GM18951 (cell line): ENCODE measurements around the gene ASB10.

Source experiments
- POLR2A ChIP-seq: IDR thresholded peaks from 4 replicates; pipeline ENCODE4 v1.6.1; 2011; ENCODE audit warnings: mild to moderate bottlenecking; ENCODE audit not compliant: insufficient read length, insufficient read depth; ENCODE audit errors: extremely low read depth
- in situ Hi-C: fragments of 300-500 bp; cut with MboI; formaldehyde crosslinking; loops from one replicate; pipeline ENCODE4 v1.12.0; 2022; ENCODE audit warnings: low sequenced_read_pairs, mixed read lengths, inconsistent platforms; ENCODE audit not compliant: unreplicated experiment

Gene ASB10

DNA sequence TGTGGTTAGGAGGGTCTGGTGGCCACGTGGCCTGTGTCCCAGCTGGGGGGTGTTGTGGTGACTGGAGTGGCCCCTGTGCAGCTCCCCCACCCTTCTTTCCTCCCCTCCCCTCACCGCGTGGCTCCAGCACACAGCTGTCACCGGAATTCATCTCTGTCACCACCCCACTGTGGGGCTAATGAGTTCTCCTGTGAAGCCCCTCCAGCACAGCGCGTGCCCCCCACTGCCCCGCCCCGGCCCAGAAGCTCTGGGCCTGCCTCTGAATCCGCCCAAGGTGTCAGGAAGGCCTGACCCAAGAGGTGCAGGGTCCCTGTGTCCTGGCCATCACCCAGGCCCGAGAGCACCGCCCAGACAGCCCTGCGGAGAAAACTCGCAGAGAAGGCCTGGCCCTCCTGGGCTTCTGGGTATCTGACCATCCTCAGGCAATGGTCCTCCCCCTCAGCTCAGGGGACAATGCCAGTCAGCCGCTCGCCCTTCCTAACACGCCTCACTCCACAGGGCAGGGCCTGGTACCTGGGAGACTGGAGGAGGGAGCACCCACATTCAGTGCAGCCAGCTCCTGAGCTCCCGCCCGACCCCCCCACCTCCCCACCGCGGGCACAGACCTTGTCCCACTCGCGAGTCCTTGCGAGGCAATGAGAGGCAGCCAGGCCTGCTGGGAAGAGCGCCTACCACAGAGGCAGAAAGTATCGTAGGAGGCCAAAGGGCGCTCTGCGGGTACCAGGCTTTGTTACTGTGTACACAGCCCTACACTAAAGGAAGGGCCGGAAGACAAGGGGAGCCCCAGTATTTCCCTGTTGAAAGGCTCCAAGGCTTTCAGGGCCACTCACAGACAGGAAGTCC, 57.7 kb downstream of the ASB10 start:
- in situ Hi-C loops, result no loop called here
- no peak for TF ChIP-seq POLR2A

DNA sequence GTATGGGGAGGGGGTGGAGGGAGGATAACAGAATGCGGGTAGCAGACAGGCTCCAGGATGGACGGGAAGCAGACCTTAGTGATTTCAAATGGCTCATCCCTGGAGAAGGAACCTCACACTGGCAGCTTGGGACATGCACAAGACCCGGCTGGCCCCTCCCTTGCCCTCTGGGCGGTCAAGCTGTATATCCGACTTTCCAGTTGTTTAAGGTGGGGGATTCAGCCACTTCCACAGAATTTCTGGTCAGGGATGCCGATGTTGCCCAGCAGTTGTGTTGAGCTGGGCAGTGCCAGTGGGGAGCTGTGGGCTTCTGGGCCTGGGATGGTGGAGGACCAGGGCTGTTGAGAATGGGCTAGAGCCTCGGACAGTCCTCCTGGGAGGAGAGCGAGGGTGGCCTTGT, 58.3 kb downstream of the ASB10 start:
- no peak for TF ChIP-seq POLR2A
- in situ Hi-C loops, result no loop called here

DNA sequence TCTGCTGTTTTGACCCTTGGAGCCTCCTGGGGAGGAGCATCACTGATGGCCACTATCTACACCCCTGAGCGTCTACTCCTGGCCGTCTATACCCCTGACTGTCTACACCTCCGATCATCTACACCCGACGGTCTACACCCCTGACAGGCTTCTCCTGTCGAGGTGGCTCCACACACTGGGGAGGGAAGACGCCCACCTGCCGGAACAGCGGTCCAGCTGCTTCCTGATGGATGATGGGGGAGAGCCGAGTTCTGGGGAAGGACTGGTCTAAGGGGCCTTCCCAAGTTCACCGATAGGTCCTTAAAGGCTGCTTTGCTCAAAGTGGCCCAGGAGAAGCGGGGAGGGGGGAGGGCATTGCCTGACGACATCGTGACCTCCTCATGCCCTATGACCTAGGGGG, 58.9 kb downstream of the ASB10 start:
- in situ Hi-C loops, result no loop called here
- no peak for TF ChIP-seq POLR2A

DNA sequence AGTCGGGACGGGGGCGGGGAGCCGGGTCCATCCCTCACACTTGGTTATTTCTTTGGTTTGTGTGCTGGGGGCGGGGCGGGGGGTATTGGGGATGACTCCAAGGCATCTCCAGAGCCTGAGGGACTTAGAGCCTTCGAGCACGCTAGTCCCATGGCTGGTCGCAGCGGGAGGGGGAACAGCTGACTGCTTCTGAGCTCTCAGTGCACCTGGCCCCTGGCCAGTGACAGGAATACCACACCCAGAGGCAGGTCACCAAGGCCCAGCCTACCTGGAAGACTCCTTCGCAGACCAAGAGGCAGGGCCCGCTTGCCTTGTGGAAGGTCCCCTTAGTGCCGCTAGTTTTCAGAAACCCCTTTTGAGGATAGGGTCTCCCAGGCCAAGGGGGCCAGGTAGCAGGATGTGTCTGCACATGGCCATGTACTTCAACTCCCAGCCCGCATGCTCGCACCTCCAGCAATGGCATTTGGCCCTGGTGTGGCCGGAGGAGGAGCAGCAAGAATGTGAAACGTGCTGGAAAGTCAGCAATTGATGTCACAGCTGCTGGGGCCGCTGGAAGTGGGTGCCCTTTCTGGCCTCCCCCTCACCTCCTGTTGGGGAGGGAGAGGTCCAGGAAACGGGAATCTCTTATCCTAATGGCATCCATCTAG, 60.4 kb downstream of the ASB10 start:
- in situ Hi-C loops, result no loop called here
- no peak for TF ChIP-seq POLR2A

DNA sequence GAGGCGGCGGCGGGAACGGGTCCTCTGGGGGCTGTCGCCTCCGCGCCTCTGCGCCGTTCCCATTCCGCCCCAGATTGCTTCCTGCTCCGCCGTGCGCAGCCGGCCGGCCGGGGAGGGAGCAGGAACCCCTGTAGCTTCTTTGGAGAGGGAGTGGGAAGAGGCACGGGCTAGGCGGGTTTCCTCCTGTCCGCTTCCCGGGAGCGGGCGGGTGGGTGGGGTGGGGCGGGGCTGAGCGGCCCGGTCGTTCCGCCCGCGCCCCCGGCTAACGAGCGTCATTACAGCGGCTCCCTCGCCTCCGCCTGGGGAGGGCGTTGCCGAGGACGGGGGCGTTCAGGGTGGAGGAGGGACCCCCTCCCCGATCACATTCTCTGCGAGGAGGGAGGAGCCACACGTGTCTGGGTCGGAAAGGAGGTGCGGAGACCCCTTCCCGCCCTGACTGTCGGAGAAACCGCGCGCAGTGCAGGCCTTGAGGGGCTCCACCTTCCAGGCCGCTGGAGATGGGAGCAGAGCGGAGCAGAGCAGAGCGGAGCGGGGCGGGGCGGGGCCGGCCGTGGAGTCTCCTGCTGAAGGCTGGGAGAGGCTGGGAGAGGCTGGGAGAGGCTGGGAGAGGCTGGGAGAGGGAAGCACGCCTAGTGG, 61.1 kb downstream of the ASB10 start:
- in situ Hi-C loops, result no loop called here
- no peak for TF ChIP-seq POLR2A
